Psoas muscle (tissue), 8 donors: ENCODE measurements around the gene OXTR. TPM values are rescaled to one million over a fixed set of nuclear protein-coding genes. Genes with fewer than 3 reads are reported as not detected.

Experiments
- ATAC-seq, 4 donors: fragments of 200-7000 bp; cut with Tn5 transposase; one replicate each; pipeline ENCODE4 v1.9.1; 2020; ENCODE audit warnings: moderate library complexity in 3 of 4, mild to moderate bottlenecking in 2 of 4
- DNase-seq, 2 donors: peaks; one replicate each; pipeline ENCODE4 v3.0.0-alpha.2; 2020
- H3K27ac ChIP-seq: fragments of 200-600 bp; one replicate; pipeline ENCODE4 v1.8.0; 2022
- H3K27me3 ChIP-seq, 3 donors: fragments of 200-600 bp in 1 of 3; one replicate each; pipeline versions ENCODE4 v1.6.1 to v1.8.0; 2013 to 2022; ENCODE audit warnings: low read length in 2 of 3, mild to moderate bottlenecking in 2 of 3, moderate library complexity in 1 of 3; ENCODE audit not compliant: insufficient read depth in 3 of 3
- H3K36me3 ChIP-seq, 2 donors: fragments of 200-600 bp in 1 of 2; one replicate each; pipeline versions ENCODE4 v1.6.1 to v1.8.0; 2013 to 2022; ENCODE audit warnings: low read depth in 1 of 2, mild to moderate bottlenecking in 1 of 2, moderate library complexity in 1 of 2; ENCODE audit not compliant: insufficient read depth in 1 of 2
- H3K4me1 ChIP-seq: fragments of 200-600 bp; one replicate; pipeline ENCODE4 v1.8.0; 2022
- H3K4me3 ChIP-seq: fragments of 200-600 bp; one replicate; pipeline ENCODE4 v1.8.0; 2022; ENCODE audit warnings: mild to moderate bottlenecking
- H3K9me3 ChIP-seq: fragments of 200-600 bp; one replicate; pipeline ENCODE4 v1.8.0; 2022
- WGBS, 3 donors: extraction: QIAGEN DNeasy Blood & Tissue Kit; methylation state at CpG; one replicate each; pipeline versions ENCODE4 v1.1.6 to v1.1.7; 2013; 5-methylcytosine and 5-hydroxymethylcytosine counted together
- intact Hi-C, 2 donors: fragments of 100-400 bp; cut with DNase I; formaldehyde crosslinking; loops; one replicate each; pipeline versions ENCODE4 v1.11.0 to v1.14.2; 2022
- polyA plus RNA-seq, 3 donors: library from polyadenylated mRNA; stranded (reverse); fragments of 200-250 nt; gene quantifications; one replicate each; pipeline ENCODE4 v1.2.3, GENCODE V29; 2013
- total RNA-seq, 4 donors: library from RNA; stranded (reverse); fragmentation: NEBNext Ultra II Directional in 2 of 4; extraction: Animal tissue kit (Norgen Biotek cat#: 25700) in 2 of 4; gene quantifications; one replicate each; pipeline versions ENCODE4 v1.2.1 to v1.2.4, GENCODE V29; 2021 to 2023
- TF ChIP-seq, protein P1 (sequence below): fragments of 200-600 bp; IDR thresholded peaks from one replicate; pipeline ENCODE4 v1.8.0; 2022; ENCODE audit warnings: antibody characterized with exemption
- donor health status: healthy with polysubstance abuse.
- donor health status: DM: no; HTN: no; CAD: no; lungs with moderate emphysema.
- donor health status: Bipolar disorder and iron deficiency.
- donor health status: healthy.
- donor health status: DM: yes; HTN: yes; CAD: no.
- donor health status: DM: no; HTN: no; CAD: no.
- donor health status: DM: no; HTN: no; CAD: no.
- donor health status: DM: yes; HTN: yes; CAD: no.

The OXTR gene
- total and polyA plus RNA-seq, 7 donors, result 0.09 to 0.38 (median 0.12) TPM; not detected in 2

DNA sequence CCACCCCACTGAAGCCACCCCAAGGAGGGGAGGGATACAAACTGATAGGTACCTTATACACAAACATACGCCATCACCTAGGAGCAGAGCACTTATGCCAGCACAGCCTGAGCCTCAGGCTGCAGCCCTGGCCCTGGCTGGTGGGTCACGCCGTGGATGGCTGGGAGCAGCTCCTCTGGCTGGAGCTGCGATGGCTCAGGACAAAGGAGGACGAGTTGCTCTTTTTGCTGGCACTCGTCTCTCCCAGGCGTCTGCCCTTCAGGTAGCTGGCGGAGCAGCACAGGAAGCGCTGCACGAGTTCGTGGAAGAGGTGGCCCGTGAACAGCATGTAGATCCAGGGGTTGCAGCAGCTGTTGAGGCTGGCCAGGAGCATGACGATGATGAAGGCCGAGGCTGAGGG lies 16.6 kb downstream of the OXTR start:
- Histone ChIP-seq H3K36me3 (peaks cover 0 to 4% of the 10 kb centered on the region in 2 donors), H3K27me3 (no peaks in the 10 kb centered on the region), H3K4me1 (peaks cover 7% of the 10 kb centered on the region), H3K4me3 (no peak overlapping the region), H3K27ac (no peak overlapping the region), H3K9me3 (no peaks in the 10 kb centered on the region)
- intact Hi-C loops, result no loop called here
- TF ChIP-seq, protein P1, sequence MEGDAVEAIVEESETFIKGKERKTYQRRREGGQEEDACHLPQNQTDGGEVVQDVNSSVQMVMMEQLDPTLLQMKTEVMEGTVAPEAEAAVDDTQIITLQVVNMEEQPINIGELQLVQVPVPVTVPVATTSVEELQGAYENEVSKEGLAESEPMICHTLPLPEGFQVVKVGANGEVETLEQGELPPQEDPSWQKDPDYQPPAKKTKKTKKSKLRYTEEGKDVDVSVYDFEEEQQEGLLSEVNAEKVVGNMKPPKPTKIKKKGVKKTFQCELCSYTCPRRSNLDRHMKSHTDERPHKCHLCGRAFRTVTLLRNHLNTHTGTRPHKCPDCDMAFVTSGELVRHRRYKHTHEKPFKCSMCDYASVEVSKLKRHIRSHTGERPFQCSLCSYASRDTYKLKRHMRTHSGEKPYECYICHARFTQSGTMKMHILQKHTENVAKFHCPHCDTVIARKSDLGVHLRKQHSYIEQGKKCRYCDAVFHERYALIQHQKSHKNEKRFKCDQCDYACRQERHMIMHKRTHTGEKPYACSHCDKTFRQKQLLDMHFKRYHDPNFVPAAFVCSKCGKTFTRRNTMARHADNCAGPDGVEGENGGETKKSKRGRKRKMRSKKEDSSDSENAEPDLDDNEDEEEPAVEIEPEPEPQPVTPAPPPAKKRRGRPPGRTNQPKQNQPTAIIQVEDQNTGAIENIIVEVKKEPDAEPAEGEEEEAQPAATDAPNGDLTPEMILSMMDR, result no peak
- WGBS, 3 donors, result 71 to 80% (median 78%) methylated on average over 14 of the region's 14 CpGs
- DNase-seq, result no peak
- no peak for ATAC-seq

DNA sequence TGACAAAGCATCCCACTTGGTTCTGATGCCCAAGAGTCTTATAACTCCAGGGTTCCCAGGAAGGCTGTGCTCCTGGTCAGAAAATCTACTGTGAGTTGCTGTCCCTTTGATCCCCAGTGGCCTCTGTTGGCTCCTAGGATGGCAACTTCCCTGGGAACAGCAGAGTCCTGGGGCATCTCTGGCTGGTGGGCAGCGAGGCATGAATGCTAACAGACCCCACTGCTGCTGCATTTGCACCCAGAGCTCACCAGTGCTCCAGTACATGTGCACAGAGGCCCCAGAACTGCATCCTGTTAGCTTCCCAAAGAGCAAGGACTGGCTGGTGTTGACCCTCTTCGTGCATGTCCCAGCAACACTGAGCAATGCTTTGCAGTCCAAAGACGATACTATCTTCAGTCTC lies 20.1 kb downstream of the OXTR start:
- H3K4me3 ChIP-seq, result no peak overlapping the region
- H3K9me3 ChIP-seq, result no peaks in the 10 kb centered on the region
- TF ChIP-seq, protein P1, result no peak
- H3K36me3 ChIP-seq, result peaks cover 0 to 24% of the 10 kb centered on the region in 2 donors
- DNase-seq (no peak), ATAC-seq (no peak)
- H3K27me3 ChIP-seq, result no peaks in the 10 kb centered on the region
- 60 to 96% (median 87%) methylated on average over 3 of the region's 3 CpGs for WGBS, 3 donors
- H3K4me1 ChIP-seq, result no peaks in the 10 kb centered on the region
- intact Hi-C loops, result no loop called here
- no peak overlapping the region for H3K27ac ChIP-seq

DNA sequence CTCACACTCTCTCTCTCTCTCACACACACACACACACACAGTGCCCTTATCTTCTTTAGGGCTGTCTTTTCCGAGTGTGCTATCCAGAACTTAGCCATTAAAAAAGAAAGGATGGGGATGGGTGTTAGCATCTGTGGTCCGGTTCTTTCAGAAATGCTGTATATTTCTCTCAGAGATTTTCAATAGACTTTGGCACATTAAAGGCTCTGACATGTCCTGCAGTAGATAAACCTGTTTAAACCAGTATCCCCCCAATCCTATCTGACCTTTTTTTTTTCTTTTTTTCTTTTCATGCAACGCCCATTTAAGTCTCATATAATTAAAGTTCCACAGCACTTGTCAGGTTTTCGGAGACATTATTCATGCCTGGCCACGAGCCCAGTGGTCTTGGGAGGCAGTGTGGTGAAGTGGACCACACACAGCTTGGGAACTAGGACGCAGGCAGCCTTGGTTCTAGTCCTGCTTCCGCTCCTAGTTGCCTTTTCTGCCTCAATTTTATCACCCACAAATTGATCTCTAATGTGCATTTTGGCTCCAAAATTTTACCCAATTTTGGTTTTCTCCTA lies 22.6 kb downstream of the OXTR start:
- intact Hi-C loops, result no loop called here
- Histone ChIP-seq H3K9me3 (no peaks in the 10 kb centered on the region), H3K27me3 (no peaks in the 10 kb centered on the region), H3K4me1 (peaks cover 17% of the 10 kb centered on the region), H3K27ac (no peak overlapping the region), H3K36me3 (peaks cover 0 to 20% of the 10 kb centered on the region in 2 donors), H3K4me3 (no peak overlapping the region)
- ATAC-seq (no peak), DNase-seq (no peak)
- WGBS, 3 donors, result 69 to 73% (median 71%) methylated on average over 7 of the region's 7 CpGs
- TF ChIP-seq, protein P1, result no peak

DNA sequence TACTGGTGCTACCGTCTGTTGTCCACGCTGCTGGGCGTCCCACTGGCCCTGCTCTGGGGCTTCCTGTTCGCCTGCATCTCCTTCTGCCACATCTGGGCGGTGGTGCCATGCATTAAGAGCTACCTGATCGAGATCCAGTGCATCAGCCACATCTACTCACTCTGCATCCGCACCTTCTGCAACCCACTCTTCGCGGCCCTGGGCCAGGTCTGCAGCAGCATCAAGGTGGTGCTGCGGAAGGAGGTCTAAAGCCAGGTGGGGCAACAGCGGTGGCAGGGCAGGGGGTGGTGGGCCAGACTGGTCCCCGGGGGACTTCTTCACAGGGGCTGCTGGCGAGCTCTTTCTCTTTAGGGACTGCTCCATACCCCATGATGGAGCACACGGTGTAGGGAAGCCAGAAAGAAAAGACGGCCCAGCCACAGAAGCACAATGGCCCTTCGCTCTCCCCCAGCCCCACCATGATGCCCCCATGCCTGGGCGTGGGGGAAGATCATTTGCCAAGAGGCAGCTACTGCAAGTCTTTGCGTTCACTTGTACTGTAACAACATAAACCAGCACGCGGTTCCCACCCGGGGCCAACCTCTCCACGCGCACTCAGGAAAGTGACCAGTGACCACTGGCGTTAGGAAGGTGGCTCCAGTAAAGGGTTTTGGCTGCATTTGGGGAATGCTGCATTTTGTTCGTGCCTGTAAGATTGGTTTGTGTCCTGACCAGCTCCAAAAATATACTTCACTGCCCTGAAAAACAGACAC lies 23.6 kb downstream of the OXTR start:
- 87 to 92% (median 91%) methylated on average over 25 of the region's 25 CpGs for WGBS, 3 donors
- H3K27me3 ChIP-seq, result no peaks in the 10 kb centered on the region
- no peak overlapping the region for H3K4me3 ChIP-seq
- intact Hi-C loops, result no loop called here
- H3K27ac ChIP-seq, result no peak overlapping the region
- ATAC-seq (no peak), DNase-seq (no peak)
- peaks cover 26% of the 10 kb centered on the region for H3K4me1 ChIP-seq
- H3K36me3 ChIP-seq, result peaks cover 0 to 20% of the 10 kb centered on the region in 2 donors
- H3K9me3 ChIP-seq, result no peaks in the 10 kb centered on the region
- TF ChIP-seq, protein P1, result no peak
